Keratinocyte (primary cell): Measurements from ENCODE around the gene NAA16.

Source experiments
- CTCF ChIP-seq, 3 experiments: IDR thresholded peaks in 1 of 3; conservative IDR thresholded peaks in 1 of 3; optimal IDR thresholded peaks in 1 of 3; 2 replicates in 2 of 3; 3 replicates in 1 of 3; pipeline versions ENCODE3 to v1.5.1; 2011; ENCODE audit warnings: low read length in 3 of 3, mild to moderate bottlenecking in 3 of 3, moderate library complexity in 2 of 3, control low read depth in 1 of 3, inconsistent platforms in 1 of 3; ENCODE audit not compliant: insufficient read depth in 2 of 3; ENCODE audit errors: extremely low read depth in 1 of 3
- EZH2 ChIP-seq: IDR thresholded peaks from one replicate; pipeline ENCODE4 v1.6.1; 2012; ENCODE audit warnings: inconsistent platforms, mild to moderate bottlenecking, low read length, moderate library complexity

- TF ChIP-seq CTCF (optimal IDR thresholded peaks at IDR 0.05 in 1 of 3, IDR thresholded peaks at IDR 0.05 in 1 of 3, conservative IDR thresholded peaks at IDR 0.05 in 1 of 3; ENCODE audit: extremely low read depth in 1 of 3, insufficient read depth in 2 of 3, low read length in 3 of 3) (no peak), EZH2 (no peak)
These were observed 44.0 kb upstream of the NAA16 start for GRCh38 chr13:41267106-41267505.
